ENCODE measurements around the gene FLOT1.
A peak's percentile ranks its signal among the peaks of the same experiment; 100 is the strongest.
"Not testable (repeated sequence)": the region's sequence is repeated elsewhere in the genome, so short reads cannot be mapped to it uniquely, and the experiment has no call there.

FLOT1 gene

DNA sequence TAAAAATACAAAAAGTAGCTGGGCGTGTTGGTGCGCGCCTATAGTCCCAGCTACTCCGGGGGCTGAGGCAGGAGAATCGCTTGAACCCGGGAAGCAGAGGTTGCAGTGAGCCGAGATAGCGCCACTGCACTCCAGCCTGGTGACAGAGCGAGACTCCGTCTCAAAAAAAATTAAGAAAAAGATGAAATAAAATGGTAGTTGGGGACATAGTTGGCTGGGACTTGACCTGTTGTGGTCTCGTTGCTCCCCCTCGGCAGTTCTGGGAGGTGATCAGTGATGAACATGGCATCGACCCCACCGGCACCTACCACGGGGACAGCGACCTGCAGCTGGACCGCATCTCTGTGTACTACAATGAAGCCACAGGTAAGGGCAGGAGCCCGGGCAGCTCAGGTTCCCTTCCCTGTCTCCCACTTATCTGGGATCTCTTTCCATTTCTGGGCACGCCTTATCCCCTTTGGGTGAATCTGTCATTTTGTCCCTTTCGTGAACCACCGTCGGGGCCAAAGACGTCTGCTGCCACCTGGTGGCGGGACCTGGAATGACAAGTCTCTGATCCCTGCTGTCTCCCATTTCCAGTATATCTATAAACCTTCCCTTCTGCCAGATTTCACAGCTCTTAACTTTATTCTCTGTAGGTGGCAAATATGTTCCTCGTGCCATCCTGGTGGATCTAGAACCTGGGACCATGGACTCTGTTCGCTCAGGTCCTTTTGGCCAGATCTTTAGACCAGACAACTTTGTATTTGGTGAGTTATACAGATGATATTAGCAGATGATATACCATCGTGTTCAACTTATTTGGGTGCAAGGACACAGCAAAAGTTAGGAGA, 20.0 kb downstream of the FLOT1 start:
- peak; percentile 75 for DNase-seq

DNA sequence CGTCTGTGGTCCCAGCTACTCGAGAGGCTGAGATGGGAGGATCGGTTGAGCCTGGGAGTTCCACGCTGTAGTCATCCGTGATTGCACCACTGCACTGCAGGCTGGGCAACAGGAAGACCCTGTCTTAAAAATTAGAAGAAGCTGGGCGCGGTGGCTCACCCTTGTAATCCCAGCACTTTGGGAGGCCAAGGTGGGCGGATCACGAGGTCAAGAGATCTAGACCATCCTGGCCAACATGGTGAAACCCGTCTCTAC, 20.5 kb downstream of the FLOT1 start:
- peak; percentile 31 for DNase-seq

DNA sequence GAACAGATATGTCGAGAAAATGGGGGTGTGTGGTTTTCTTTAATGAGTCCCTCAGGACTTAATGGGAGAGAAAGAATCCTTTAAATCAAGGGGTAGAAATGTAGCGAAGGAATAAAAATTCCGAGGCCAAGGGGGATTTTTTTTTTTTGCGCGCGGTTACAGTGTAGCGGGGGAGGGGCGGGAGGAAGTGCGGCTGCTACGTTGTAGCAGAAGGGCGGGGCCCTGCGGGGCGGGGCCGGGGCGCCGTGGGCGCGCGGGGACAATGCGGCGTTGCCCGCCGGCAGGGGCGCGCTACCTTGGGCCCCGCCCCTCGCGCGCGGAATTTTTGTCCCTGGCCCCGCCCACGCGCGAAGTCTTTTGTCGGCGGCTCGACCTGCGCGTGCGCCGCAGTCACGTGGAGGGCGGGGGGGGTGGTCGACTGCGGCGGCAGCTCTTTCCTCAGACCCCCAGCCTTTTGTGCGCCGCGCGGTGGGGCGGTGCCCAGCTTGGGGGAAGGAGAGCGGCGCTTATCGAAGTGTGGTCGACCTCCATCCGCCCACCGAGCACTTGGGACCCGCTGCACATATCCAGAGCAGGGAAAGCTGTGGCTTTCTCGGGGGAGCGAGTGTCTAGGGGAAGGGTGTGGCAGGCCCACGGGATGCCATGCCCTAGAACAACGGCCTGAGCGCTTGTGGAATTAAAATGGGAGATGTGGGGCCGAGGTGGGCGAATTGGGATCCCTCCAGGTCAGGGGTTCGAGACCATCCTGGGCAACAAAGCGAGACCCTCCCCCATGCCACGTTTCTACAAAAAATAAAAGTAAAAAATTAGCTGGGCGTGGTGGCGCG, 21.1 kb downstream of the FLOT1 start:
- peak; percentile 91 for DNase-seq

DNA sequence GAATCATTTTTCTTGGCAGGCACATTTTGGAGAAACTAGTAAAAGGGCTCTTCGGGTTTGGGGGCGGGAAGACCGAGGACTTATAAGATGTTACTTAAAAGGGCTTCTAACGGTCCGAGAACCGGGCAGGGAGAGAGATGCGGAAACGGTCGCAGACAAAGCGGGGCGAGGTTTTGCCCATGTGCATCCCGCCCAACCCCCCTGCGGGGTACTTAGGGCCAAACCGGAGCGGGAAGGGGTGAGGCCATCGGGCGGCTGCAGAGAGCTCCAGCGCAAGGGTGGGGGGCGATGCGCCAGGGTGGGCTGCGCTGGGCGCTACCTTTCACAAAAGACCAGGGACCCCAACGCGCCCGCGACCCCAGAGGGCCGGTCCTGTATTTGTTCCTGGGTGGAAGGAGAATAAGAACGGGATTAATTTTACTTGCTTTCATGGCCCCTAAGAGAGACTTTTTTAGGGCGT, 21.7 kb downstream of the FLOT1 start:
- DNase-seq = peak; percentile 55

DNA sequence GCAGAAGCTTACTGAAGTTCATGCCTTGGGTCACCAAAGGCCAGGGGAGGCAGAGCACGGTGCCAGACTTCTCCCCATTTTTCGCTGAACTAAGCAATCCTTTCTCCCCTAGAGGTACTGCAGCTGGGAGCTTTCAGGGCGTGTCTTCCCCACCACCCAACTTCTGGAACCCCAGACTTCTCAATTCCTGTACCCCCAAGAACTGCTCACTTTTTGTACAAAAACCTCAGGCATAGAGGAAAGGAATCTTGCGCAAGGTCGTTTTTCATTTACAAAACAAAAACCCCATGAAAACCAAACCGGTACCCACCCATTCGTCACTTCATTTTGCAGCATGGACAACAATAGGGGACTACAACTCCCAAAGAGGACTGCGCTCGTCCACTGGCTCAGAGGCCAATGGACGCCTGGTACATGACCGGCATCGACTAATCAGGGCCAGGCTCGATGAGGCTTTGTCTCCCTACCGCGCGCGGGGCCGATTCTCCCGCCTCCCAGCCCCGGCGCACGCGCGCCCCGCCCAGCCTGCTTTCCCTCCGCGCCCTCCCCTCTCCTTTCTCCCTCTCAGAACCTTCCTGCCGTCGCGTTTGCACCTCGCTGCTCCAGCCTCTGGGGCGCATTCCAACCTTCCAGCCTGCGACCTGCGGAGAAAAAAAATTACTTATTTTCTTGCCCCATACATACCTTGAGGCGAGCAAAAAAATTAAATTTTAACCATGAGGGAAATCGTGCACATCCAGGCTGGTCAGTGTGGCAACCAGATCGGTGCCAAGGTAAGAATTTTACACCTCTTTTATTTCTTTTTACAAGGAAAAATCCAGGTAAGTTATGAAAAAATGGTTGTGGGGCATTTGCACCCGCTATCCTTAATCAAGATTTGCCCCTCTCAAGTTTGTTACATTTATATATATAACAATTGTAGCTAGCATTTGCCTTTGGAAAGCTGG, 22.4 kb downstream of the FLOT1 start, which contains the start of gene TUBB:
TSS of gene TUBB (plus strand) at position 562 of the 947 bp plus-strand sequence. CDS start at position 717, 155 bp downstream.
- peak; percentile 98 for DNase-seq

DNA sequence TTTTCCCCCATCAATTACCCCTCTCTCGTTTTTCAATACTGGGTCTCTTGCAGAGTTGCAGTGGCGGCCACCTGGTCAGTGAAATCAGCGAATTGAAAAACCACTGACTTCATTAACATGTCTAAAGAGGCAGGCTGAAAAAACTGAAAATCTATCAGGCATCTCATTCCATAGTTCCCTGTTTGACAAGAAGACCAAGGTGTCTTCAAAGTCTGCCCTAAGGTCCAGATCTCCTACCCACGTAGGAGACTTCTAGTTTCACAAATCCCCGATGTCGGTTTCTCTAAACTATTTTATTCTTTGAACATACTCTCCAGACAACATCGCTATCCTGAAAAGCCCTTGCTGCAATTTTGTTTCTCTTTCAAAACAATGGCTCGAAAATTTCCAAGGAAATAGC, 23.1 kb downstream of the FLOT1 start:
- DNase-seq = no peak

DNA sequence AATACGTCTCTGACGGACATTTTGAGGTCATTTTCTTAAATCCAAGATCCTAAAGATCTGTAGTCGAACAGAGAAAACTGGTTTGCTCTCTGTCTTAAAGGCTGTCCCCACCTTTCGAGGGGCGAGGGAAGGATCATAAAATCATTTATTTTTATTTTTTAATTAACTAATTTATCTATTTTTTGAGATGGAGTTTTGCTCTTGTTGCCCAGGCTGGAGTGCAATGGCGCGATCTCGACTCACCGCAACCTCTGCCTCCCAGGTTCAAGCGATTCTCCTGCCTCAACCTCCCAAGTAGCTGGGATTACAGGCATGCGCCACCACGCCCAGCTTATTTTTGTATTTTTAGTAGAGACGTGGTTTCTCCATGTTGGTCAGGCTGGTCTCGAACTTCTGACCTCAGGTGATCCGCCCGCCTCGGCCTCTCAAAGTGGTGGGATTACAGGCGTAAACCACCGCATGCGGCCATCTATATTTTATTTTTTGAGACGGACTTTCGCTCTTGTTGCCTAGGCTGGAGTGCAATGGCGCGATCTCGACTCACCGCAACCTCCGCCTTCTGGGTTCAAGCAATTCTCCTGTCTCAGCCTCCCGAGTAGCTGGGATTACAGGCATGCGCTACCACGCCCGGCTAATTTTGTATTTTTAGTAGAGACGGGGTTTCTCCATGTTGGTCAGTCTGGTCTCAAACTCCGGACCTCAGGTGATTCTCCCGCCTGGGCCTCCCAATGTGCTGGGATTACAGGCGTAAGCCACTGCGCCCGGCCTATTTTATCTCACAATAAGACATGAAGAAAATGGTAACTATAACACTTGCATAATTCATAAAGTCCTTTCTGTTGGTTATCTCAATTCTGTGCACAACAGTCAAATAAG, 24.4 kb downstream of the FLOT1 start:
- DNase-seq = not testable (repeated sequence)

DNA sequence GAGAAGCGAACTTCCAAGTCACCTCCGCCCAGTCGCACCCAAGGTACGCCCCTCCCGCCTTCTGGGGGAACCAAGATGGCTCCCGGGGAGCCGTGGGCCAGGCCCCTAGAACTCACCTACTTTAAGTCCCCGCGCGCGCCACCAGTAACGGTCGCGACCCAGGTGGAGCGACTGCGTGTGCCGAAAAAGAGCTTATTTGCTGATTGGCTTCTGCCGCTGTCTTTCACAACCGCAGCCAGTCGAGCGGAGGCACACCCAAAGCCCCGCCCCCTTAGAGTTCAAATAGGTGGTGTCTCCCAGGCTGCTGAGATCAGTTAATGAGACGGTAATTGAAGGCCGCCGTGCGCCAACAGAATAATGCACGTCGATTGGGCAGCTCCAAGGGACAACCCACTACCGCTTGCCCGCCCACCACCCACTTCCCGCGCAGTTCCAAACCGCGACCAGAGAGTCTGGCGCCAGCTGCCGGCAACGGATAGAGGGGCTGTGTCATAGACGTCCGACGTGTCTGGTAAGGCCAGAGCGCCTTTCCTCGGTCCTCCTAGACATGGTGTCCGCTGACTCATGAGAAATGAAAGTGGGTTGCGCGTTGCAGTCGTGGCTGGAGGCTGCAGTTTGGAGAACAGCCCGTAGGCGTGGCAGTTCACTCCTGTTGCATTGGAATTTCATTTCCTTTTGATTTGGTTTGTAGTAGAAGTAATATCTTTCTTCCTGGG, 25.2 kb downstream of the FLOT1 start, which contains the start of gene MDC1:
TSS of gene MDC1 (minus strand) at position 153 of the 716 bp plus-strand sequence. CDS start 2,106 bp downstream, outside the sequence.
- peak; percentile 100 for DNase-seq

DNA sequence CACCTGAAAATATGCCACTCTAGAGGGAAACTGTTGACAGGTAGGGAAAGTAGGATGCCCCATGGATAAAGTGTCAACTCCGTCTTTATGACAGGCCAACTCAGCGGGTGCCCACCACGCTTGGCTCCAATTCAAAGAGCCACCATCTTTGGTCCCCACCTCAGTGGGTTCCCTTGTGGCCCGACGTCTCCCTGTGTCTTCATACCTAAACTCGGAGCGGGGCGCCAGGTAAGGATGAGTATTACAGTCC, 25.7 kb downstream of the FLOT1 start:
- no peak for DNase-seq

DNA sequence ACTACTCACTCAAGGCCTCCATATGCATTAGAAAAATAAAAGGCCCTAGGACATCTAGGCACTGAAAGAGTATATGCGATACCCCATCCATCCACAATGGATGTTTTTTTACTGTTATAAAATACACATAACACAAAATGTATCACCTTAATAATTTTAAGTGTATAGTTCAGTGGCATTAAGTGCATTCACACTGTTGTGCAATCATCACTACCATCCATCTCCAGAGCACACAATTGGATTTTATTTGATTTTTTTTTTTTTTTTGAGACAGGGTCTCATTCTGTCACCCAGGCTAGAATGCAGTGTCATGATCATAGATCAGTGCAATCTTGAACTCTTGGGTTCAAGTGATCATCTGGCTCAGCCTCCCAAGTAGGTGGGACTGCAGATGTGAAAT, 28.2 kb downstream of the FLOT1 start:
- DNase-seq = no peak

DNA sequence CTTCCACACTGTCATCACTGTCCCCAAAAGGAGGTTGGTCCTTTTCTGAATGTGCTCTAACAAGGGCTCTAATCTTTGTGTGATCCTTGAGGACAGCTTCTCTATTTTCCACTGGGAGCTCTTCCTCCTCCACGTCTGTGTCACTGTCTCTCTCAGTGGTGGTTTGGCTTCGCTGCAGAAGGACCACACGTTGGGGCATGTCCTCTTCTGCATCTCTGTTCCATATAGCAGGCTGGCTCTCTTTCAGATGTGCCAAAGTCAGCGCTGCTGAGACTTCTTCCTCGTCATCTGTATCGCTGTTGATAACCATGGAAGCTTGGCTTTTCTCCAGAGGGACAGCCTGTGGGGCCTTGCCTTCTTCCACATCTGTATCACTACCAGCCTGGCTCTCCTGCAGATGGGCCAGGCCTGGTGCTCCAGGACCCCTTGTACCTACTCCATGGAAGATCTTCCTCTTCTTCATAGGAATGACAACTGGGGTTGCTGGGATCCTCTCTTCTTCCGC, 30.0 kb downstream of the FLOT1 start:
- DNase-seq = no peak

DNA sequence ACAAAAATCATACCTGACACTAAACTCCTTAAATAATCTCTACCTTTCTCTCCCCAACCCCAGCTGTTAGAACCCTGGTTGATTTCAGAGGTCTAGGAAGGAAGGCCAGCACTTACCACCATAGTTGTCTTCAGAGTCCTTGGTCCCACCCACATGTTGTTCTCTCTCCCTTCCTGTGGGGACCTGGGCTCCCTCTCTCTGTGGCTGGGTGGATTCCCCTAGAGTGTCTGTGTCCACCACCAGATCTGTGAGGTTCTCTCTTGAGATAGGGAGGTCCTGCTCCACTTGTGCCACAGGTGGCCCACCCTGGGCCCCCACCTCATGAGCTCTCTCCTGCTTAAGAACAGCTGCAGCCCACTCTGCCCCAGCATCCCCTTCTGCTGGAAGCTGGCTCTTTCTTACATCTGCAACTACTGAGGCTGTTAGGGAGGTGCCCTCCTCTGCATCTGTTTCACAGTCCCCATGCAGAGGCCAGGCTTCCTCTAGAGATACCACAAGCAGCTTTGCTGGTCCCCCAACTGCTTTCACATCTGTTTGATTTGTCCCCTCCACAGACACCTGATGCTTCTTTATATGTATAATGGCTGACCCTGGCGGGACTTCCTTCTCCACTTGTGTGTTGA, 30.6 kb downstream of the FLOT1 start:
- no peak for DNase-seq

DNA sequence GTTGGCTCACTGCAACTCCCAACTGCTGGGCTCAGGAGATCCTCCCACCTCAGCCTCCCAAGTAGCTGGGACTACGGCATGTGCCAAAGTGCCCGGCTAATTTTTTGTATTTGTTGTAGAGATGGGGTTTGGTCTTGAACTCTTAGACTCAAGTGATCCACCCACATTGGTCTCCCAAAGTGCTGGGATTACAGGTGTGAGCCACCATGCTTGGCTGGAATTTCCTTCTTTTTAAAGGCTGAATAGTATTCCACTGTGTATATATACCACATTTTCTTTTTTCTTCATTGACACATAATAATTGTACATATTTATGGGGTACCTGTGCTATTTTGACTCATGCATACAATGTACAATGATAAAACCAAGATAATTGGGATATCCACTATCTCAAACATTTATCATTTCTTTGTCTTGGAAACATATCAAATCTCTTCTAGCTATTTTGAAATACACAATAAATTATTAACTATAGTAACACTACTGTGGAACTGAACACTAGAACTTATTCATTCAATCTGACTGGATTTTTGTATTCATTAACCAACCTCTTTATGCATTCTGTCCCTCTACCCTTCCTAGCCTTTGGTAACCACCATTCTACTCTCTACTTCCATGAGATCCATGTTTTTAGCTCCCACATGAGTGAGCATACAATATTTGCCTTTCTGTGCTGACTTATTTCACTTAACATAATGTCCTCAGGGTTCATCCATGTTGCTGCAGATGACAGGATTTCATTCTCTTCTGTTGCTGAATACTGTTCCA, 33.2 kb downstream of the FLOT1 start:
- no peak for DNase-seq

DNA sequence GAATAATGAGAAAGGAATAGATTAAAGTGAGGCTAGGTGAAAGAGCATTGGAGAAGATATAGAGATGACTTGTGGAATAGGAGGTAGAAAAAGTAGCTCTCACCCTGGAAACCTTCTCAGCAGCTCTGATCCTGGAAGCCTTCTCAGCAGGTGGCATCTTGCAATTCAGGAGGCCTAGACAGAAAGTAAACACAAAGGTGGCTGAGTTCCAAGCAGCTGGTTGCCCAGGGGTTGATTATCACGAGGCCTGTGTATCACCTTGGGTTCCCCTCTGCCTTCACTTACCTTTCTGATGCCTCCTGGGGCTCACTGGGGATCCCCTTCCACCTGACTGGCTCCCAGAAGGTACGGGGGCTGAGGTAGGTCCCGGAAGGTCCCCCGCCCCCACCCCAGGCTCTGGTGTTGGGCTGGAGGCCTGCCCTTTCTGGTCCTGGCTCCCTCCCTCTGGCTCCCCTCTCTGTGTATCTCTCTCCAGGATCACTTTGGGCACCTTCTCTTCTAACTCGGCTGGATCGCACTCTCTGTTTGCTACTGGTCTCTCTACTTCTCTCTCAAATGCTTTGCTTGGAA, 35.1 kb downstream of the FLOT1 start:
- no peak for DNase-seq

DNA sequence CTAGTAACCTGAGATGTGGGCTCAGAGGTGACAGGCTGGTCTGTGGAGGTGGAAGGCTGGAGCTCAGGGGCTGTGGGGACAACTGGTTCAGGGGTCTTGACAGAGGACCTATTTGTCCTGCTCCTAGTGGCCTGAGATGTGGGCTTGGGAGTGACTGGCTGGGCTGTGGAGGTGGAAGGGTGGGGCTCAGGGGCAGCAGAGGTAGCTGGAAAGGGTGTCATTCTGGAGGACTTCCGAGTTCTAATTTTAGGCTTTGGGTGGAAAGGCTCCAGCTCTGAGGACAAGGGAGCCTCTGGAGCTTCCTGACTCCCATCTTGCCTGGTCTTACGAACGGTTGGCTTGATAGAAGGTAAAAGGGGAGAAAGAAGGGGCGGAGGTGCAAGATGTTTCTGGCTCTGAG, 36.9 kb downstream of the FLOT1 start:
- no peak for DNase-seq

DNA sequence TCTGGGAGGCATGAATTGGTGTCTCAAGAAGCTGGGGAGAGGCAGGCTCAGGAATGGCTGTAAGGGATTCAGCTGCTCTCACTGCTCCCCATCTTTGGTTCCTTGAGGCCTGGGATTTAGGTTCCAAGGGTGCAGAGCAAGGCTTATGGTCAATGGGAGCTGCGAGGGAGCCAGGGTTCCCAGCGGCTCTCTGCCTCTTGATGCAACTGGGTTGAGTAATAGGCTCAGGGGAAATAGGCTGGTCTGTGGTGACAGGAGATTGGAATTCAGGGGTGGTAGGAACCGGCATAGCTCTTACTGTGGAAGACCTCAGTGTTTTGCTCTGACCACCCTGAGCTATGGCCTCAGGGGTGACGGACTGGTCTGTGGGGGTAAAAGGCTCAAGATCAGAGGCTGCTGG, 38.7 kb downstream of the FLOT1 start:
- DNase-seq = no peak

DNA sequence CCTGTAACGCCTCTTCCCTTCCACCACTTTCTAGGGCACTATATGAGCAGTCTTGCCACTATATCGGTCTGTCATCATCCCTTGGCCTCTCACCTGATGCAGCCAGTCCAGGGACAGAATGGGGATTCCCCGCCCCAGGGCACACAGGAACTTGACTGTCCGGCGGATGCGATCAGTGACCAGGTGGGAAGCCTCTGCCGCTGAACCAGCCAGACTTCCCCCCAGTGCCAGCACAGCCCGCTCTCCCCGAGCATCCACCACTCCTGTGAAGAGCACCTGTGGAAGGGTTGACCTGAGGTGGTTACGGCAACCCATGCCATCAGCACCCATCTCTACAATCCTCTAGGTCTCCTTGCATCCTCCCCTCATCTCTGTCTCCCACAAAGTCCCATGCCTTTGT, 39.5 kb downstream of the FLOT1 start:
- no peak for DNase-seq

DNA sequence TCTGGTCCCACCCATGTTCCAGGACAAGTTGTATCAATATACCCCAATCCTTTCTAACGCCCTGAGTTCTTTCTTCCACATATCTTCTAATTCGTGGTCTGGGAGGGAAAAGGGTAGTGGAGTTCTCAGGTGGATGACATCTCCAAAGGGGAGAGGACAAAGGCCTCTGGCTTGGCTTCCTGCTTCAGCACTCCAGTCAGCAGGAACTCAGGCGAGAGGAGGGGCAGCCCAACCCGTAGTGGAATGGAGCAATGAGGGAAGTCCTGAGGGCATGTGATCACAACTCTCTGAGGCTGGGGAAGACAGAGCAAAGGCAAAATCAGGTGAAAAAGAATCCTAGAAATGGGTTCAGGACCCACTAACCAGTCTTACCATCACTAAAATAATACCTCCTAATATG, 42.1 kb downstream of the FLOT1 start:
- DNase-seq = no peak

DNA sequence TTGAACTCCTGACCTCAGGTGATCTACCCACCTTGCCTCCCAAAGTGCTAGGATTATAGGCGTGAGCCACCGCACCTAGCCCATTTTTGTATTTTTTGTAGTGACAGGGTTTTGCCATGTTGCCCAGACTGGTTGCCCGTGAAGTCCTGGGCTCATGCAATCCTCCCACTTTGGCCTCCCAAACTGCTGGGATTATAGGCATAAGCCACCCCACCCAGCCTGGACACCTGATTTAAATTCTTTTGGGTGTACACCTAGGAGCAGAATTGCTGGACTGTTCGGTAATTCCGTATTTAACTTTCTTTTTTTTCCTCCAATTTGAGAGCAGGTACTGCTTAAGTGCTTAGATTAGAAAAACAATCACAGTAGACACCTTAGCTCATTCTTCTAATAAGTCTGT, 46.1 kb downstream of the FLOT1 start:
- DNase-seq = no peak
